HCEC 1CT (cell line): Measurements from ENCODE around the gene UBA5.
"Not testable (repeated sequence)": the region's sequence is repeated elsewhere in the genome, so short reads cannot be mapped to it uniquely, and the experiment has no call there.

Source experiments
- DNase-seq: peaks from one replicate; pipeline ENCODE4 v3.0.0-alpha.2; 2017

UBA5 gene

GRCh38 chr3:132660052-132660810, at the start of gene UBA5:
UBA5 (plus strand) TSS chr3:132660329; CDS start chr3:132660538, 209 bp downstream.
- DNase-seq, result peak; percentile 78

GRCh38 chr3:132615301-132615700, 44.8 kb upstream of the UBA5 start:
- DNase-seq, result not testable (repeated sequence)

DNA sequence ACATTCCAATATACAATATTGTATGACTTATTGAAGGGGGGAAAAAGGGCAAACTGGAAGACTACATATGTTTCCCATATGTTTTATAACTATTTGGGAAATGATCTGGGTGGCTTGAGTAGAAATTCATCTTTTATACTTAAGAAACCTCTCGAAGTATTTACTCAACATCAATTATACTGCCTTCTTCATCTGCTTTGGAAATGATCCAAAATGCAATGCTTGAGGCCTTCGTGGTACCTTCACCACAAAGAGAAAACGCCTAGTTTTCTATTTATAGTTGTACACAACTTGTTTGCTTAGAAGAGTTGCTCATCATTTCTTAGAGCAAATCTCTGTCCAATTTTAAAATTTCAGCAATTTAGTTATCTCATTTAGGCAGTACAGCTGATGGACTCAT, 44.2 kb upstream of the UBA5 start:
- no peak for DNase-seq

DNA sequence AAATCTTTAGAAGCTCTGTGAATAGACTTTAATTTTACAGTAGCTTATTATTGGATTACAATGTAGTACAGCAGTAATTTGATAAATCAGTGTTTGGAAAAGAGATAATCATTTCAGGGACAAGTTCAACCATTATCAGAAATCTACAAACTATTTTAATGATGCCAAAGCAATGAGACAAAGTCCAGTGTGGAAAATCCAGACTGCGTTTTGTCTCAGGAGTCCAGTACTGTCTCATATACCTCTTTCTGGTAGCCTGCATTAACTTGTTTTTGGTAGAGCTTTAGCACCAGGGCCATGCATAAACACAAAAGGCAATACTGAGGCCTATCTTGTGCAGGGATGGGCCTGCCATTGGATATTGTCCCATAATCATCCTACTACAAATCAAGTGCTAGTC, 43.3 kb upstream of the UBA5 start:
- DNase-seq, result no peak

DNA sequence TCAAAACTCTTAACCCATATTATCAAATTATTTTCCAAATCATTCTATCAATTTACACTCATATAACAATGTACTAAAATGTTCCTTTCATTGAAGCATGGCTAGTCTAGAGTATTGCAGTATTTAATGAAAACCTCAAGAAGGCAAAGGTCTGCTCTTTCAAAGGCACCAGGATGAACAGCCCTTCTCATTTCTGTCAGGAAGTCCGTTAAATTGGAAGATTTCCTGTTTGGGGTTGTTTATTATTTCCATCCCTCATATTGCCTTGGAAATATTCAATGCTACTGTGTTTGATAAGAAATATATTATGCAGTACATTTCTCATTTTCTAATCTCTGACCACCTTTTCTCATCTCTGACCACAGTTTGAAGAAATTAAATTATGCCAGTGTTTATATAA, 38.0 kb upstream of the UBA5 start:
- DNase-seq, result no peak

DNA sequence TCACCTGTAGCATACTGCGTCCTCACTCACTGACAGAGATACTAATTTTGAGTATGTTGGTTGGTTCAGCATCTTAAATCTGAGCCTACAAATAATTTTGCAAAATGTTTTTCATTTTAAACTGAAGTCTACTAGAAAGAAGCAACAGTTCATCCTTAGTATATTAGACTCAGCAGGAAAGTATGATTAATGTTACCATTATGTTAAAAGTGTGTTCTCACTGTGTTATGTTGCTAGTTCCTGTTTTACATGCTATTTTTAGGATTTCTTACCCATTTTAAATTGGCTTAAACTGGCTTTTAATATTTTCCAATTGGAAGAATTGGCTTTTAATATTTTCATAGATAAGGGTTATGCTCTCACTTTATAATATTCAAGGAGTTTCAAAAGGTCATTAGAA, 37.4 kb upstream of the UBA5 start:
- DNase-seq, result no peak

GRCh38 chr3:132623646-132624045, 36.5 kb upstream of the UBA5 start:
- DNase-seq, result no peak

DNA sequence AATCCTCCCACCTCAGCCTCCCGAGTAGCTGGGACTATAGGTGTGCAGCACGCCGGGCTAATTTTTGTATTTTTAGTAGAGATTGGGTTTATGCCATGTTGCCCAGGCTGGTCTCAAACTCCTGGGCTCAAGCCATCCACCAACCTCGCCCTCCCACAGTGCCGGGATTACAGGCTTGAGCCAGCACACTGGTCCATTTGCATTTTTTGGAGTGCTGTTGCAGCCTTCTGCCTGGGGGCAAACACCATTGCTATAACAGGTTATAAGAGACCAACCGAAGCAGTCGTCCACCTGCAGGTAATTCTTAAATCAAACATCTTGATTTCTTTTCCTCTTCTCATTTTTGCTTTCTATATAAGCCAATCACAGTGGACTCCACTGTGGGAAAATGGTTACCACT, 35.3 kb upstream of the UBA5 start:
- DNase-seq, result no peak

GRCh38 chr3:132625613-132626012, 34.5 kb upstream of the UBA5 start:
- DNase-seq, result no peak

- no peak for DNase-seq
Observed at GRCh38 chr3:132626955-132627354, 33.2 kb upstream of the UBA5 start.

DNA sequence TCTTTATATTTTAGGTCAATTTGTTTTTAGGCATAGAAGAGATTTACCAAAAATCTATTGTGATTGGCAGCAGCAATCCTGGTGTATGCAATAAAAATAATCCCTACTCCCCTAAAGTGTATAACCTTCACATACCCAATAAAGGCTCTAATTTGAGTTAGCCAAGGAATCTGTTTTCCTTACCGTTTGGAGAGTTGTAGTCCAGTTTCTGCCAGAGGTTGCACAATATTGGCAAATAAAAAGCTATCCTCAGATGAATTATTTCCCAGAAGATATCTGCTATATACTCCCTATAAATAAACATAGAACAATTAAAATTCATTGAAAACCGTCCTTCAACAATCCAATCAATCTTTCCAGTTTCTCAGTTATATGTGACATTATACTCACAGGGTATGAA, 32.0 kb upstream of the UBA5 start:
- DNase-seq, result no peak

DNA sequence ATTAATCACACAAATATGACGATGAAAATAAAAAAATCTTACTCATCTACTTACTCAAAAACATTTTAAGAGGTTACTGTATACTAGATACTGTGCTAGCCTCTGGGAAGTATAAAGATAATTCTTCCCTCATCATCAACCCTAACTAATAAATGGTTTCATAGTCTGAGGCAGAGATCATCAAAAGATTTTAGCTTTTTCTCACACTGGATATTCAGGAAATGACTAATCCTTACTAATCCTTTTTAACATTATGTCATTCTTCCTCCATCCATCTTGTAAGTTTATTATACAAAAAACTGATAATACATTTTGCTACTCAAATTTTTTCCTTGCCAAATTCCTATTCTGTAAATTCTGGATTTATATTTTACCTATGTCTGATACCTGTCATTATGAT, 30.2 kb upstream of the UBA5 start:
- peak; percentile 85 for DNase-seq

DNA sequence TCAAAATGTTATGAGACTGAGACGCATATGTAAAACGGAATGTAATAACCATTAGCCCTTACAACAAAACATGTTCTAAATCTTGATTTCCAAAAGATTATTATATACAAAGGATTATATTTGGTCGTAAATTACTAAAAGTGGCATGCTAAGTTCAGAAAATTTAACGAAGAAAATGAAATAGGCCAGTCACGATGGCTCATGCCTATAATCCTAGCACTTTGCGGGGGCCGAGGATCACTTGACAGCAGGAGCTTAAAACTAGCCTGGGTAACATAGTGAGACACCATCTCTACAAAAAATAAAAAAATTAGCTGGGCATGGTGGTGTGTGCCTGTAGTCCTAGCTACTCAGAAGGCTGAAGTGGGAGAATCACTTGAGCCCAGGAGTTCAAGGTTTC, 29.5 kb upstream of the UBA5 start:
- no peak for DNase-seq

GRCh38 chr3:132635052-132635451, 25.1 kb upstream of the UBA5 start:
- no peak for DNase-seq

GRCh38 chr3:132637590-132637989, 22.5 kb upstream of the UBA5 start:
- peak; percentile 74 for DNase-seq

DNA sequence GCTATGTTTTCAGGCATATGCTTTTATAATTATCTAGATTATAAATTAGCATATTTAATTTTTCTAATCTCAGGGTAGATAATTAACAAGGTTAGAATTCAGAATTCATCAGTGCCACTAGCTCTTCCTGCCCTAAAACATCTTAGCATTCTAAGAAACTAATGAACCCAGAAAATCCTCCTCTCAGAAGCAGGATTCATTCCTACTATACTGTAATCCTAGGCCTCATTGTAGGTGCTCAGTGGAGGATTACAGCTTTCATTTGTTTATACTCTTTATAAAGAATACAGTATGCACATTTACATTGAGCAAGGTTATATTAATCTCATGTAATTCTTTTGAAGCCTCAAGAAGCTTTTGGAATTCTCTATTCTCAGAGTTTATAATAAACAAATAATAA, 21.4 kb upstream of the UBA5 start:
- DNase-seq, result no peak

GRCh38 chr3:132641427-132641826, 18.7 kb upstream of the UBA5 start:
- not testable (repeated sequence) for DNase-seq

- peak; percentile 65 for DNase-seq
Observed at GRCh38 chr3:132641837-132642538, 18.1 kb upstream of the UBA5 start.

DNA sequence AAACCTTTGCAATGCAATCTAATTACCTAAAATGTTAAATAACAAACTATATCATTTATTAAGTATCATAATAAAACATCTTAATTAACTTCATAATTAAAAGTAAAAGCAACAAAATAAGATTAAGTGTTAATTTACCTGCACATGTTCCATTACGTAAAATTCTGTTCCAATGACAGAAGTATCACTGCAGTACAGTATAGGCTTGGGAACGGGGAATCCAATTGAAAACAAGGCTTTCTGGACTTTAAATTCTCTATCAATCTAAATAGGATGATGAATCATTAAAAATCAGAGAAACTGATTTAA, 17.6 kb upstream of the UBA5 start:
- DNase-seq, result no peak

- DNase-seq, result no peak
Observed at GRCh38 chr3:132643366-132643765, 16.8 kb upstream of the UBA5 start.

DNA sequence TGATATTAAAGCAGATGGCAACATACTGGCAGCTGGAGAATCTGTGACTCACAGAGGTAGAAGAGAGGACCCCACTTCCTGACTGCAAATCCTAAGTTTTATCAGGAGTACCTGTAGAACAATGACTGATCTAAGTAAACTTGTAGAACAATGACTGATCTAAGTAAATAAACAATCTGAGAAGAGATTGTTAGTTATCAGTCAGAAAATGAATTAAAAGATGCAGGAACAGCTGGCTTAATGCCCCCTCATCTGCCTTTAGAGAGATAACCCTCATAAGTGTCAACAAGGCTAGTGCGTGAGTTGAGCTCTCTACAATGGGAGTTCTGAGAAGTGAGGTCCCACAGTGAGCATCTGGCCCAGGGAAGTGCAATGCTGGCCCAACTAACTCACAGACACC, 15.1 kb upstream of the UBA5 start:
- no peak for DNase-seq

GRCh38 chr3:132650153-132650552, 10.0 kb upstream of the UBA5 start:
- DNase-seq, result no peak

- DNase-seq, result peak; percentile 73
Observed at GRCh38 chr3:132652640-132653270, 7.4 kb upstream of the UBA5 start.

DNA sequence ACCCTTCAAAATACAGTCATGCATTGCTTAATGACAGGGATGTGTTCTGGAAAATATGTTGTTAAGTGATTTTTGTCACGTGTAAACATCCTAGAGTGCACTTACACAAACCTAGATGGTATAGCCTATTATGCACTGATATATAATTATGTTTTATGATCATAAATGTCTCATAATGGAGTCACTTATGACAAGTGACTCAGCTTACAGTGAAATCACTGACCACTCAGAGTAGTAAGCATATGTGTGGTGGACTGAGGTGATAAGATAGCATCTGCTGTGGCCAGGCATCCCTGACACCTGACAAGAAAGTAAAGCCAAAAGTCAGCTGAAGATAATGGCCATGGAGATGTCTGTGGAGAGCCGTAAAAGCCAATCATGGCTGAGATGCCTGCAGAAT, 5.9 kb upstream of the UBA5 start:
- DNase-seq, result peak; percentile 42
